Activated T-cell treated with anti-CD3 and anti-CD28 coated beads, Interleukin-2, amount 50 U/mL, for 72 hours (primary cell): ENCODE data around the gene LRRN1. TPM values are rescaled to one million over a fixed set of nuclear protein-coding genes. Genes with fewer than 3 reads are reported as not detected.
A peak's percentile ranks its signal among the peaks of the same experiment; 100 is the strongest.

Experiments used
- ATAC-seq, 2 donors: fragments of 150-1000 bp; cut with Tn5 transposase; replicated peaks in 1 of 2; 2 replicates each; pipeline ENCODE4 v1.10.0; 2021; ENCODE audit warnings: moderate library complexity in 2 of 2, mild to moderate bottlenecking in 1 of 2
- DNase-seq, 2 donors: peaks; one replicate each; pipeline ENCODE4 v3.0.0; 2021 to 2022; ENCODE audit warnings: mixed read lengths in 1 of 2
- H3K27ac Mint-ChIP-seq: one replicate; pipeline ENCODE4 v1.8.0; 2022; ENCODE audit warnings: mild to moderate bottlenecking, moderate library complexity, mixed read lengths
- H3K27me3 Mint-ChIP-seq: one replicate; pipeline ENCODE4 v1.8.0; 2022; ENCODE audit warnings: low read depth, mixed read lengths
- H3K36me3 Mint-ChIP-seq, 2 donors: one replicate each; pipeline ENCODE4 v1.8.0; 2022; ENCODE audit warnings: mixed read lengths in 2 of 2, mild to moderate bottlenecking in 1 of 2; ENCODE audit not compliant: insufficient read depth in 2 of 2
- H3K4me1 Mint-ChIP-seq: one replicate; pipeline ENCODE4 v1.8.0; 2022; ENCODE audit warnings: low read depth, mixed read lengths
- H3K4me3 Mint-ChIP-seq, 2 donors: one replicate each; pipeline ENCODE4 v1.8.0; 2022; ENCODE audit warnings: mild to moderate bottlenecking in 2 of 2, mixed read lengths in 2 of 2, moderate library complexity in 2 of 2
- H3K9me3 Mint-ChIP-seq, 2 donors: one replicate each; pipeline ENCODE4 v1.8.0; 2022; ENCODE audit warnings: mixed read lengths in 2 of 2
- total RNA-seq, 2 donors: library from RNA; stranded (reverse); gene quantifications; one replicate each; pipeline ENCODE4 v1.2.3, GENCODE V29; 2022

Gene LRRN1
- 1 to 10 TPM in 1 of 2 donors, under 1 TPM in 1; 0.58 to 2.6 TPM for total RNA-seq

DNA sequence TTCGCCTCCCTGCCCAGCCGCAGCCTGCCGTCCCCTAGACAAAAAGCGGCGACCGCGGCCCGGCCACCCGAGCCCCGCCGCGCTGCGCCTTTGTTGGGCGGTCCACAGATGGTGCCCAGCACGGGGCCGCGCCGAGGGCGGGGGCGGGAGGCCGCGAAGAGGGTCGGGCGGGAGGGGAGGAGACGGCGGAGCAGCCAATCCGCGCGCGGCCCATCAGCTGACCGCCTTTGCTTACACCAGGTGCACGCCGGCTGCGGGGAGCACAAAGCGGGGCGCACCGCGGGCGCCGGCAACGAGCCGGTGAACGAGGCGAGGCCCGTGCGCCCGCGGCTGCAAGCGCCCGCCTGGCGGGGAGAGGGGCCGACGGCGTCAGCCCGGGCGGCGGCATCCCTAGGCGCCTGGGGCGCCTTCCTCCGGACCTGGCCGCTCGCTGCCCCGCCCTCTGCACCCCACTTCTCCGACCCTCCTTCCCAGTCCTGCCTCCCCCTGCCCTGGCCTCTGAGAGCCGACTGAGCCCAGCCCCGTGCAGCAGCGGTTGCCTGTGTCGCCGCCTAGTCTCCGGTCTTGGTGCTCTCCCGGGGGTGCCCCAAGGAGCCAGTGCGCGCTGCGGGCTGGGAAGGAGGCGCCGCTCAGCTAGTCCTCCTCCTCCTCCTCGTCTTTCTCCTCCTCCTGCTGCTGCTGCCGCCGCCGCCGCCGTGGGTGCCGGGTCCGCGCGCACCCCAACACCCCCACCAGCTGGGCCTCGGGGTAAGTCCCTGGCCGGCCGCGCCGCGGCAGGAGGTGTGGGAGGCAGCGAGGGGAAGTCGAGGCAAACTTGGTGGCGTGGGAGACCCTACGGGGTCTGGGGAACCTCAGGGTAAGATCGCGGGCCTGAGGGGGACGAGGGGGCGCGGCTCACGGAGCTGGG is at the start of gene LRRN1:
LRRN1 (plus strand) TSS at position 259 of the 907 bp plus-strand sequence. CDS start 45,211 bp downstream, outside the sequence.
- Mint-ChIP-seq H3K4me3 (peak within 1 kb of the TSS; percentile 90 to 95), H3K9me3 (no peaks in the 10 kb centered on the region), H3K27ac (peak within 1 kb of the TSS; percentile 75), H3K4me1 (peaks cover 23% of the 10 kb centered on the region), H3K36me3 (peaks cover 2% of the 10 kb centered on the region in 2 donors), H3K27me3 (peaks cover 46% of the 10 kb centered on the region)
- ATAC-seq (peak; percentile 84), DNase-seq (peak; percentile 59 to 82)

DNA sequence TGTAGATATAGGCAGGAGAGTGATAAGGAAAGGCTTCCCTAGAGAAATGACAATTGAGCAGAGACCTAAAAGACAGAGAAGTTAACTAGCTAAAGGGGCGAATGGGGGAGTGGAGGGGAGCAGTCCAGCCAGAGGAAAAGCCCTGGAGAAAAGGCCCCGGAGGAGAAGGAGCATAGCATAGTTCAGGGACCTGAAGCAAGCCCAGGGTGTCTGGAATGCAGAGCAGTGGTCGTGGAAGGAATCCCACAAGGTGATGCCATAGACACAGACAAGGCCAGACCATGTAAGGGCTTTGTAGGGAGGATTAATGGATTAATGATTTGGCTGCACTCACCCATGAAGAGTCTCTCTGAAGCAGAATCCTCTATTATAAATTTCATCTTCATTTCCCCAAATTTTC is 45.8 kb upstream of the LRRN1 start:
- no peaks in the 10 kb centered on the region for H3K27me3 Mint-ChIP-seq
- H3K27ac Mint-ChIP-seq: no peak overlapping the region
- H3K4me1 Mint-ChIP-seq: no peaks in the 10 kb centered on the region
- H3K9me3 Mint-ChIP-seq: no peaks in the 10 kb centered on the region
- no peak for ATAC-seq
- no peak for DNase-seq
- H3K4me3 Mint-ChIP-seq: no peak overlapping the region
- no peaks in the 10 kb centered on the region for H3K36me3 Mint-ChIP-seq

DNA sequence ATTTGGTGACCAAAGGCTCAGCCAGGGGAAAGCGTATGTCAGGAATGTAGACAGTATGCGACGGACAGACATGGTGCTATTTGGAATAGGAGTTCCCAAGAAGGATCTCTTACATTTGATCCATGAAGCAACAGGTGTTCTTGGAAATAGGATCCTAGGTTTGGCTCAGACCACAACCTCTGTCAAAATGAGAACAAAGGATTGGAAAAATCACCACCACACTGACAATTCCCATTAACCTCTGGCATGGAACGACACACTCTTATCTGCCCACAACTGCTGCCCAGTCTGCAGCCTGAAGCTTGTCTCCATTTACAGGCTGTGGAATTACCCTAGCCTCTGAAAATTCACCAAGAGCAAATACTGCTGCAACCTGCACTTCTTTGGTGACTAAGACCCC is 33.6 kb upstream of the LRRN1 start:
- H3K4me1 Mint-ChIP-seq: no peaks in the 10 kb centered on the region
- no peaks in the 10 kb centered on the region for H3K27me3 Mint-ChIP-seq
- no peak overlapping the region for H3K27ac Mint-ChIP-seq
- H3K4me3 Mint-ChIP-seq: no peak overlapping the region
- DNase-seq (no peak), ATAC-seq (no peak)
- H3K9me3 Mint-ChIP-seq: no peaks in the 10 kb centered on the region
- peaks cover 0 to 1% of the 10 kb centered on the region in 2 donors for H3K36me3 Mint-ChIP-seq

DNA sequence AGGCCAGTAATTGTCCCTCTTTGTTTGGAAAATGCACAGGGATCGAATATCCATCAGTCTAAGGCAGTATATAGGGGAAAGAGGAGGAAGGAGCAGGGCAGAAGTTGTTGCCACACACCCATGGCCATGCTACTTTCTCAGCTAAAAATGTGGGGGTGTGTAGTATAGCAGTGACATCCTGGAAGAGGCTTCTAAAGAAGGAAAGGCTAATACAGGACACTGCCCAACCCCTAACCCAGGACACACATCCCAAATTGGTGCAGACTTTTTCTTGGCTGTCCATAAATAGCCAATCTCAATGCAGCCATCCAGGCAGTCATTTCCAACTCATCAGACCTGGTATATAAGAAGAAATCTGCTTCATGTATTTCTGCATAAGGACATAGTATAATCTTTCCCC is 33.1 kb upstream of the LRRN1 start:
- no peaks in the 10 kb centered on the region for H3K4me1 Mint-ChIP-seq
- no peaks in the 10 kb centered on the region for H3K9me3 Mint-ChIP-seq
- no peaks in the 10 kb centered on the region for H3K27me3 Mint-ChIP-seq
- H3K4me3 Mint-ChIP-seq: no peak overlapping the region
- ATAC-seq (no peak), DNase-seq (no peak)
- H3K36me3 Mint-ChIP-seq: peaks cover 0 to 1% of the 10 kb centered on the region in 2 donors
- no peak overlapping the region for H3K27ac Mint-ChIP-seq

DNA sequence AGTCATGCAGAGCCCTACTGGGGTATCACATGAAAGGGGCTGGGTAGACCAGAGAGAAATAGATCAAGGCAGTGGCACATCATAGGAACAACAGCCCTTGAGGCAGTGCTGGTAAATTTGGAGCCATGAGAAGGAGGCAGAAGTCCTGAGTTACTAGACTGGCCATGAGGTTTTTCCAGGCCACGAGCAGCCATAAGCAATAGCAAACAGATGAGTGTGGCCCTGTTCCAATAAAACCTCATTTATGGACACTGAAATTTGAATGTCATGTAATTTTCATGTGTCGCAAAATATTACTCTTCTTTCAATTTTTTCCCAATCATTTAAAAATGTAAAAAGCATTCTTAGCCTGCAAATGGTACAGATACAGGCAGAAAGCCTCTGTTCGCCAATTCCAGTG is 28.1 kb upstream of the LRRN1 start:
- no peaks in the 10 kb centered on the region for H3K27me3 Mint-ChIP-seq
- H3K27ac Mint-ChIP-seq: no peak overlapping the region
- peaks cover 4 to 6% of the 10 kb centered on the region in 2 donors for H3K9me3 Mint-ChIP-seq
- no peaks in the 10 kb centered on the region for H3K36me3 Mint-ChIP-seq
- H3K4me1 Mint-ChIP-seq: no peaks in the 10 kb centered on the region
- H3K4me3 Mint-ChIP-seq: no peak overlapping the region
- no peak for ATAC-seq
- no peak for DNase-seq

DNA sequence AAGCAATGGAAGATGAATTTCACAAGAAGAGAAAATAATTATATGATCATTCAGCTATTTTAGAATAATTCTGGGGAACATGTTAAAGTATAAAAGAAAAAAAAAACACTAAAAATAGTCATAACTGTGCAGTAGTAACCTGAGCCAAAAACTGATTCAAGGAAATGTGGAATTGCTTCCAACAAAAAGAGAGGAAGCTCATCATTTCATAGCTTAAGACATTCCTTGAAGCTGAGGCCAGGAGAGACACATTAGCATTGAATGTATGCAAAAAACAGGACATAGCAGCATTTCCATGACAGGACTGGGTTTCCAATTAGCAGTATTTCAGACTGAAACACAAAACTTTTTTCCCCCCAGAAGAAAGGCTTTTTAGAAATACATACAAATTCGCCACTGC is 27.7 kb upstream of the LRRN1 start:
- ATAC-seq (no peak), DNase-seq (no peak)
- Mint-ChIP-seq H3K27ac (no peak overlapping the region), H3K4me3 (no peak overlapping the region), H3K27me3 (no peaks in the 10 kb centered on the region), H3K4me1 (no peaks in the 10 kb centered on the region), H3K9me3 (peaks cover 5 to 6% of the 10 kb centered on the region in 2 donors), H3K36me3 (no peaks in the 10 kb centered on the region)

DNA sequence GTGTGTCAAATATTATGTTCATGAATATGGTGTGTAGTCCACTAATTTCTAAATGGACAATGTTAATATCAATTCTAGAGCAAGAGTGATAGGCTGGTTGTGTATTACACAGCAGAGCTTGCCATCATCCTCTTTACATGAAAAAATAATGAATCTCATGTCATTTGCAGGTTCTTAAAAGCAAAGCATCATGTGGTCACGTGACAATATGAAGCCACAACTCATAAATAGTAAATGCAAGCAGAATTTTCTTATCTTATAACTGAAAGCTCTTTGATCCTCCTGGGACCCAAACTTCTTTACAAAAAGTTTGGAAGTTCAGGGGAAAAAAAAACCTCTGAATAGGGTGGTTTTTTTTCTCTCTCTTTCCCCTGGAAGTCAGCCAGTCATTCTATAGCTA is 26.9 kb upstream of the LRRN1 start:
- no peaks in the 10 kb centered on the region for H3K4me1 Mint-ChIP-seq
- no peak overlapping the region for H3K4me3 Mint-ChIP-seq
- DNase-seq (no peak), ATAC-seq (no peak)
- H3K27ac Mint-ChIP-seq: no peak overlapping the region
- no peaks in the 10 kb centered on the region for H3K27me3 Mint-ChIP-seq
- no peaks in the 10 kb centered on the region for H3K36me3 Mint-ChIP-seq
- H3K9me3 Mint-ChIP-seq: peaks cover 6 to 7% of the 10 kb centered on the region in 2 donors

DNA sequence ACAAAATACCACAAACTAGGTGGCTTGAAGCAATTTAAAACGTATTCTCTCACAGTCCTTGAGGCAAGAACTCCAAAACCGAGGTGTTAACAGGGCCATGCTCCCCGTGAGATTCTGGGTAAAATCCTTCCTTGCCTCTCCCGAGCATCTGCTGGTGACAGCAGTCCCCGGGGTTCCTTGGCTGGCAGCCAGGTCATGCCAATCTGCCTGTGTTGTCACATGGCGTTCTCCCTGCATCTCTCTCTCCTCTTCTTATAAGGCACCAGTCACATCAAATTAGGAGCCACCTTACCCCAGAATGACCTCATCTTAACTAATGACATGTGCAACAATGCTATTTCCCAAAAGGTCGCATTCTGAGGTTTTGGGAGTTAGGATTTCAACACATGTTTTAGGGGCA is 26.3 kb upstream of the LRRN1 start:
- Mint-ChIP-seq H3K27me3 (no peaks in the 10 kb centered on the region), H3K27ac (no peak overlapping the region), H3K36me3 (no peaks in the 10 kb centered on the region), H3K4me1 (no peaks in the 10 kb centered on the region), H3K4me3 (no peak overlapping the region), H3K9me3 (peaks cover 6 to 7% of the 10 kb centered on the region in 2 donors)
- DNase-seq: no peak
- no peak for ATAC-seq

DNA sequence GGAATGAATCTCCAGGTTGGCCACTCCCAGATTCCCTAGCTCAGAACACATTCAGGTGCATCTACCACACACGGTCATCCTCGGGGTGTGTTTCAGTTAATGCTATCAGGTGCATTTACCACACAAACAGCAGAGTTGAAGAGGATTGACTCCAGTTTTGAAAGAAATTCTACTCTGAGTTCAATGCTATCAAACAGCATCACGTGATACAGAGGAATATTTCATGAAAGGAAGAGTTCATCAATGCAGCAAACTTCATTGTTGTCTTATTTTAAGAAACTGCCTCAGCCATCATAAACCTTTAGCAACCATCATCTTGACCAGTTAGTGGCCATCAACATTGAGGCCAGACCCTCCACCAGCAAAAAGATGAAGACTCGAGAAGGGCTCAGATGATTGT is 22.6 kb upstream of the LRRN1 start:
- no peaks in the 10 kb centered on the region for H3K4me1 Mint-ChIP-seq
- no peak overlapping the region for H3K4me3 Mint-ChIP-seq
- no peak overlapping the region for H3K27ac Mint-ChIP-seq
- no peaks in the 10 kb centered on the region for H3K36me3 Mint-ChIP-seq
- peaks cover 6 to 7% of the 10 kb centered on the region in 2 donors for H3K9me3 Mint-ChIP-seq
- H3K27me3 Mint-ChIP-seq: no peaks in the 10 kb centered on the region
- no peak for ATAC-seq
- no peak for DNase-seq

DNA sequence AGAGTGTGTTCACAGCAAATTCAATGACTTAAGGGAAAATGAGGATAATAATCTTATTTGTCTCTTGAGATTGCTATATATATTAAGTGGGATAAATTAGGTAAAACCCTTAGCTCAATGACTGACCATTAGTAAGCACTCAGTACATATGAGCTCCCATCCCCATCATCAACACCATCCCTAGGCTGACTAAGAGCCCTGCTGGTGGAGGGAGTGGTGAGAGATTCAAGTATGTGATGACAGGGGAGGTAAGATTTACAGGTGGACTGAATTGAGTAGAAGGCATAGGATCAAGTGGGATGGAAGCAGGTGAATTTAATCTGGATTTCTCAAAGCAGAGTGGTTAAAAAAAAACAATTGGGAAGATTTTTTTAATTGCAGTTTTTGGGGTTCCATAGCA is 21.0 kb upstream of the LRRN1 start:
- Mint-ChIP-seq H3K27ac (no peak overlapping the region), H3K36me3 (no peaks in the 10 kb centered on the region), H3K4me1 (no peaks in the 10 kb centered on the region), H3K4me3 (no peak overlapping the region), H3K9me3 (peaks cover 6 to 7% of the 10 kb centered on the region in 2 donors), H3K27me3 (no peaks in the 10 kb centered on the region)
- no peak for DNase-seq
- no peak for ATAC-seq

DNA sequence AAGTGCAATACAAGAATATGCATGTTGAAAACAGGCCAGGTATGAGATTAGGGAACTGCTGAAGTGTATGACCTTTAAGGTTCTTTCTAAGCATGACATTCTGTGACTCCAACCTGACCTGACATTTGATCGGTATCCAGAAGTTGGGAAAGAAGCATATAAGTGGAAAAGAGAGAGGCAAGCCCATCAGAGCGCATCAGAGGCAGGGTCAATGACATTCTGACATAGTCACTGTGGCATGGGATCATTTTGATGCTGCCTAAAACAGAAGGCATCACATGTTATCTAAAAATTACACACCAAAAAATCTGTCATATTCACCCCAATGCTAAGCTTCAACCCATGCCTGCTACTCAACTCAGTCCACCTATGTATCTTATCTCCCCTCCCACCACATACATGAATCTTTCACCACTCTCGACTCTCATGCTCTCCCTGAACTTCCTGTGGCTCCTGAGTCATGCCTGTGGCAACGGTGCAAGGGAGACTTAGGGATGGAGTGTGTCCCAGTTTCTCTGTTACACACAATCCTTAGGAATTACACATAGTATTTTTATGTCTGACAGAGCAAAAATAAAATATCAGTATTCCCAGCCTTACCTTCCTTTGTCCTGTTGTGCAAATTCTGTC is 20.5 kb upstream of the LRRN1 start:
- Mint-ChIP-seq H3K27ac (no peak overlapping the region), H3K9me3 (peaks cover 6 to 7% of the 10 kb centered on the region in 2 donors), H3K36me3 (no peaks in the 10 kb centered on the region), H3K27me3 (no peaks in the 10 kb centered on the region), H3K4me1 (no peaks in the 10 kb centered on the region), H3K4me3 (no peak overlapping the region)
- DNase-seq: no peak
- ATAC-seq: no peak

DNA sequence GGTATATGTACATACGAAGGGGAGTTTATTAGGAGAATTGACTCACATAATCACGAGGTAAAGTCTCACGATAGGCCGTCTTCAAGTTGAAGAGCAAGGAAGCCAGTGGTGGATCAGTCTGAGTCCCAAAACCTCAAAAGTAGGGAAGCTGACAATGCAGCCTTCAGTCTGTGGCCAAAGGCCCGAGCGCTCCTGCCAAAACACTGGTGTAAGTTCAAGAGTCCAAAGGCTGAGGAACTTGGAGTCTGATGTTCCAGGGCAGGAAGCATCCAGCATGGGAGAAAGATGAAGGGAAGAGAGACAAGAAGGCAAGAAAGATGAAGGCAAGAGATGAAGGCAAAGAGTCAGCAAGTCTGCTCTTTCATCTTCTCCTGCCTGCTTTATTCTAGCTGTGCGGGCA is 16.8 kb upstream of the LRRN1 start:
- Mint-ChIP-seq H3K4me3 (no peak overlapping the region), H3K27ac (no peak overlapping the region), H3K27me3 (no peaks in the 10 kb centered on the region), H3K36me3 (no peaks in the 10 kb centered on the region), H3K4me1 (no peaks in the 10 kb centered on the region), H3K9me3 (peaks cover 0 to 2% of the 10 kb centered on the region in 2 donors)
- DNase-seq (no peak), ATAC-seq (no peak)

DNA sequence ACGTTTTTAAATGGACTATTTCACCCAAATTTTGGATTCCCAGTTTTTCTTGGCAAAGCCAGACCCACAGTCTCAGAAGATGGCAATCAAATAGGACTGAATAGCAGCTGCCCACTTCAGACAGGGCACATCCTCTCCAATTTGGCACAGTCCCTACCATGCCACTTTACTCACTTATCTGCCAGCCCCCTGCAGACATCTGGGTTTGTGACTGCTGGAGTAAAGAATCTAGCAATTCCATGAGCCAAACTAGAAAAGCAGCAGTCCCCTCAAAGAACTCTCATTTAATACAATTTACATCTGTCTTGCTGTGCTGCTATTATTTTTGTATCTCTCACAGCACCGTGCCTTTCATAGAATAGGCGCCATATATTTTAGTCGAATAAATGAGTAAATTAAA is 16.0 kb upstream of the LRRN1 start:
- no peaks in the 10 kb centered on the region for H3K27me3 Mint-ChIP-seq

More for the DNA sequence above, 16.0 kb upstream of the LRRN1 start:
- ATAC-seq (no peak), DNase-seq (no peak)
- Mint-ChIP-seq H3K36me3 (no peaks in the 10 kb centered on the region), H3K4me1 (no peaks in the 10 kb centered on the region), H3K9me3 (peaks cover 0 to 2% of the 10 kb centered on the region in 2 donors), H3K4me3 (no peak overlapping the region), H3K27ac (no peak overlapping the region)
